ENCODE data around the gene SEC24B. TPM values are rescaled to one million over a fixed set of nuclear protein-coding genes. Genes with fewer than 3 reads are reported as not detected.

Gene SEC24B
- total RNA-seq, 1 donor from 2014 or later = 16.8 TPM

DNA sequence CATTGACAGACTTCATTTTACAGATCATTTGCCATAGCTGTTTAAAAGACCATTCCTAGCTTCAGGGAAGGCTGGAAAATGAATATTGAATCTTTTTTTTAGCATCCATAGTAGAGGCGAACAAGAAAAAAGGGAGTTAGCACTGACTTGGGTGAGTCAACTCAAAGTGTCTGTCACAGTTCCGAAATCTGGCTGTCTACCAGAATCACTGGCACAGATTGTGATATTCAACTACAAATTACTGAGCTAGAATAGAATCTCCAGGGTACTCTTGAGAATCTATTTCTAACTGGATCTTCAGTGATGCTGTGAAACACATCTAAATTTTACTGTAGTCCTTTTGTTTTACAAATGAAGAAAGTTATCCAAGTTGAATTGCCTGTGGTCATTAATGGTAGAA is 31.5 kb downstream of the SEC24B start:
- DNase-seq (ENCODE audit: low read depth) = no peak
- H3K4me3 ChIP-seq (ENCODE audit: low read depth, low read length) = no peak overlapping the region
- TF ChIP-seq, protein P1, sequence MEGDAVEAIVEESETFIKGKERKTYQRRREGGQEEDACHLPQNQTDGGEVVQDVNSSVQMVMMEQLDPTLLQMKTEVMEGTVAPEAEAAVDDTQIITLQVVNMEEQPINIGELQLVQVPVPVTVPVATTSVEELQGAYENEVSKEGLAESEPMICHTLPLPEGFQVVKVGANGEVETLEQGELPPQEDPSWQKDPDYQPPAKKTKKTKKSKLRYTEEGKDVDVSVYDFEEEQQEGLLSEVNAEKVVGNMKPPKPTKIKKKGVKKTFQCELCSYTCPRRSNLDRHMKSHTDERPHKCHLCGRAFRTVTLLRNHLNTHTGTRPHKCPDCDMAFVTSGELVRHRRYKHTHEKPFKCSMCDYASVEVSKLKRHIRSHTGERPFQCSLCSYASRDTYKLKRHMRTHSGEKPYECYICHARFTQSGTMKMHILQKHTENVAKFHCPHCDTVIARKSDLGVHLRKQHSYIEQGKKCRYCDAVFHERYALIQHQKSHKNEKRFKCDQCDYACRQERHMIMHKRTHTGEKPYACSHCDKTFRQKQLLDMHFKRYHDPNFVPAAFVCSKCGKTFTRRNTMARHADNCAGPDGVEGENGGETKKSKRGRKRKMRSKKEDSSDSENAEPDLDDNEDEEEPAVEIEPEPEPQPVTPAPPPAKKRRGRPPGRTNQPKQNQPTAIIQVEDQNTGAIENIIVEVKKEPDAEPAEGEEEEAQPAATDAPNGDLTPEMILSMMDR (conservative IDR thresholded peaks at IDR 0.05; ENCODE audit: low read depth, low read length) = no peak

DNA sequence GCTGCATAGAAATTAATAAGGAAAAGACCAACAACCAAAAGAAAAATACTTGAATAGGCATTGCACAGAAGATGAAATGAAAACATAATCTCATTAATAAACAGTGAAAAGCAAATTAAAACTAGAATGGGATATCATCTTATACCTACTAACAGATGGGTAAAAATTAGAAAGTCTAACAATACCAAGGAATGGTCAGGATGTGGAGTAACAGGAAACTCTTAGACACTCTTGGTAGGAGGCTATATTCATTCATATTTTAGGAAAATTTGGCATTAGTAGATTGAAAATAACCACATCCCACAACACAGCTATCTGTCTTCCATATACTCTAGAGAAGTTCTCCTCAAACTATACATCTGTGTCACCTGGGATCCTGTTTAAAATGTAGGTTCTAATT is 36.3 kb downstream of the SEC24B start:
- TF ChIP-seq, protein P1 (conservative IDR thresholded peaks at IDR 0.05; ENCODE audit: low read depth, low read length) = no peak
- no peak for DNase-seq (ENCODE audit: low read depth)
- no peak overlapping the region for H3K4me3 ChIP-seq (ENCODE audit: low read depth, low read length)

DNA sequence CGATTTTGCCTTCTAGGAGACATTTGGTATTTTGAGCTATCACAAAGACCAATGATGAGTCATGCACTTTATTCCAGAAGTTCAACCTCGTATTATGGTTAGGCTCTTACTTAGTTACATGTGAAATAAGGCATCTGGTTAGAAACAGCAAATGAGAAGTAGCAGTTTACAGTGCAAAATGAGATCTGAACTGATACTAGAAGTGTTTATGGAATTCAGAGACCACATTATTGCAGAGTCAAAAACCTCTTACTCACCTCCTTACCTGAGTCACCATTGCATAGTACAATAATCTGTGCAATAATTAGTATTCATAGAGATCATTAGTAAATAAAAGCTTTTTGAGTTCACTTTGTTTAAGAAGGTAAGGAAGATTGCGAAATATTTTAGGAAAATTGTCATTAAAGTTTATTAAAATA is 38.7 kb downstream of the SEC24B start:
- peak; percentile 29 for DNase-seq (ENCODE audit: low read depth)
- no peak overlapping the region for H3K4me3 ChIP-seq (ENCODE audit: low read depth, low read length)
- TF ChIP-seq, protein P1 (conservative IDR thresholded peaks at IDR 0.05; ENCODE audit: low read depth, low read length) = no peak

DNA sequence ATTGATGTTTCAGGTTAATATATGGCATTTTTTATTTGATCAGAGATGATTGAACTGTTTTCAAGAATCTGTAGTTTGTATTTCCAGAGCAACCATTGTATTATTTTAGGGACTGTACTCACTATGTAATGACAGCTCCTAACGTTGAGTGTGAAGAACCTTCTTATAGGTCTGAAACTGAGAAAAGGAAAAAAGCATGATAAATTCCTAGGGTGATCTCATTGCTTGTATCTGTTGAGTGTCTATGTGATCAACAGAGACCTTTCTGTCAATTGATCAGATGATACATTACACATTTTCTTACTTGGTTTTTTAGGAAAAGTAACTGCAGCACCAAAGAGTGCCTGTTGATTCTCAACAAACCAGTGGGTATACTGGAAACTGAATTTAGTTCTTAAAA is 40.2 kb downstream of the SEC24B start:
- TF ChIP-seq, protein P1 (conservative IDR thresholded peaks at IDR 0.05; ENCODE audit: low read depth, low read length) = no peak
- H3K4me3 ChIP-seq (ENCODE audit: low read depth, low read length) = no peak overlapping the region
- DNase-seq (ENCODE audit: low read depth) = no peak

DNA sequence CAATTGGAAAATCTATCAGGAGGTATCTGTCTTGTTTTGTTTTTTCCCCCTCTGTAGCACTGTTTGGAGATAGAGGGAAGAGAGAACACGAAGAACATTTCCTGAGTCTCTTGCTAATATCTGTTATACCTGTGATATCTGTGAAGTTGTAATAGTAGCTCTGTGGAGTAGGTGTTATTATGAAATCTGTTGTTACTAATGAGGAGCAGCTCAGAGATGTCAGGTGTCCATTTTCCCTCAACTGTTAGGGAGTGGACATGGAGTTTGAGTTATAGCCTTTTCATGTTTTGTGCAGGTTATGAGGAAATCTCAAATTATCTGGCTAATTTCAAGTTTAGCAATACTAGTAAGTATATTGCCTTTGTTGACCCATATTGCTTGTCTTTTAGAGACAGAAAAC is 52.4 kb downstream of the SEC24B start:
- no peak overlapping the region for H3K4me3 ChIP-seq (ENCODE audit: low read depth, low read length)
- TF ChIP-seq, protein P1 (conservative IDR thresholded peaks at IDR 0.05; ENCODE audit: low read depth, low read length) = no peak
- DNase-seq (ENCODE audit: low read depth) = no peak

DNA sequence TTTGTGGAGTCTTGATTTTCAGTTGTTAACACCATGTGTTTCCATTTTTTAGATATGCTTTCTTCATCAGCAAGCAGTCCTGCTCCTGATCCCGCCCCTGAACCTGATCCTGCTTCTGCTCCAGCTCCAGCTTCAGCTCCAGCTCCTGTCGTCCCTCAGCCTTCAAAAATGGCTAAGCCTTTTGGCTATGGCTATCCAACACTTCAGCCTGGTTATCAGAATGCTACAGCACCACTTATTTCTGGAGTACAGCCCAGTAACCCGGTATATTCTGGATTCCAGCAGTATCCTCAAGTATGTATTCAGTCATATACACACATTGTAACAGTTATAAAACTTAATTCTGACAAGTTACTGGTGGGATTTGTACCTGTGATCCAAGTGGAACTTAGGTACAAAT is 60.9 kb downstream of the SEC24B start:
- TF ChIP-seq, protein P1 (conservative IDR thresholded peaks at IDR 0.05; ENCODE audit: low read depth, low read length) = no peak
- no peak overlapping the region for H3K4me3 ChIP-seq (ENCODE audit: low read depth, low read length)
- DNase-seq (ENCODE audit: low read depth) = no peak

DNA sequence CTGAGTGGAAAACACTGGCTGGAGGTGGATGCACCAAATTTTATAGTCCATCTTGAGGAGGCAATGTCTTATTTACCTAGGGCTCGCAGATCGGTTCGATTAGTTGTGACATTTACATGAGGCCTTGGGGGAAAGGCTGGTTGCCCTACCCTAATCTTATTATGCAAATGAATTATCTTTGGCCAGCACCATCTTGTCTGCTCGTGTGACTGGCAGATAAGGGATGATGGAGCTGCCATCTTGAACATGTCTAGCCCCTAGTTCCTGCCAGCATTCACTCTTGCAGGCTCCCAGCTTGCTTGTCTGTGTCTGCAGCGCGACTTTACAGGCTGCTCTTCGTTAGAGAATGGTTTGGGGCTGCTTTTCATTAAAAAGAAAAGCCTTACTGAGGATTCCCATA is 61.9 kb downstream of the SEC24B start:
- DNase-seq (ENCODE audit: low read depth) = no peak
- TF ChIP-seq, protein P1 (conservative IDR thresholded peaks at IDR 0.05; ENCODE audit: low read depth, low read length) = no peak
- H3K4me3 ChIP-seq (ENCODE audit: low read depth, low read length) = no peak overlapping the region
